ENCODE data around the gene PIEZO1. TPM values are rescaled to one million over a fixed set of nuclear protein-coding genes. Genes with fewer than 3 reads are reported as not detected.

PIEZO1 gene
- total RNA-seq, 1 donor from 2014 or later: 208 TPM

DNA sequence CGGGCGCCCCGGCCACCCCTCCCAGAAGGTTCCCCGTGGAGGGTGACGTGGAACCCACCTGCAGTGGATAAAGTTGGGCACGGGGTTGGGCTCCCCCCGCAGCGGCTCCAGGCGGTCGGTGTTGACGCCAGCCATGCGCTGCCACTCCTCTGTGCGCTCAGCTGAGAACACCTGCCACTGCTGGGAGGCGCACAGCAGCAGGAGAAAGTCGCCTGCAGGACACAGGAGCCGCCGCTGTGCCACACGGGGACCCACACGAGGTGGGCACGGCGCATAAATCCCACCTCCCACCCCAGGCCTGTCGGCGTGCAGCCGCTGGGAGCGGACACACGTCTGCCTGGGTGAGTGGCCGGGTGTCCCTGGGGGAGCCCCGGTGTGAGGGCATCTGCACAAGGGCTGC is 58.0 kb downstream of the PIEZO1 start:
- Mint-ChIP-seq H3K36me3 (ENCODE audit: low read depth) (peaks cover 21% of the 10 kb centered on the region), H3K4me1 (ENCODE audit: low read depth) (peaks cover 12% of the 10 kb centered on the region), H3K27me3 (ENCODE audit: low read depth) (no peaks in the 10 kb centered on the region), H3K4me3 (ENCODE audit: unreplicated experiment) (no peak overlapping the region), H3K9me3 (ENCODE audit: low read depth) (no peaks in the 10 kb centered on the region), H3K27ac (ENCODE audit: unreplicated experiment) (no peak overlapping the region)
- no peak for DNase-seq (ENCODE audit: low spot score)
- TF ChIP-seq, protein P1, sequence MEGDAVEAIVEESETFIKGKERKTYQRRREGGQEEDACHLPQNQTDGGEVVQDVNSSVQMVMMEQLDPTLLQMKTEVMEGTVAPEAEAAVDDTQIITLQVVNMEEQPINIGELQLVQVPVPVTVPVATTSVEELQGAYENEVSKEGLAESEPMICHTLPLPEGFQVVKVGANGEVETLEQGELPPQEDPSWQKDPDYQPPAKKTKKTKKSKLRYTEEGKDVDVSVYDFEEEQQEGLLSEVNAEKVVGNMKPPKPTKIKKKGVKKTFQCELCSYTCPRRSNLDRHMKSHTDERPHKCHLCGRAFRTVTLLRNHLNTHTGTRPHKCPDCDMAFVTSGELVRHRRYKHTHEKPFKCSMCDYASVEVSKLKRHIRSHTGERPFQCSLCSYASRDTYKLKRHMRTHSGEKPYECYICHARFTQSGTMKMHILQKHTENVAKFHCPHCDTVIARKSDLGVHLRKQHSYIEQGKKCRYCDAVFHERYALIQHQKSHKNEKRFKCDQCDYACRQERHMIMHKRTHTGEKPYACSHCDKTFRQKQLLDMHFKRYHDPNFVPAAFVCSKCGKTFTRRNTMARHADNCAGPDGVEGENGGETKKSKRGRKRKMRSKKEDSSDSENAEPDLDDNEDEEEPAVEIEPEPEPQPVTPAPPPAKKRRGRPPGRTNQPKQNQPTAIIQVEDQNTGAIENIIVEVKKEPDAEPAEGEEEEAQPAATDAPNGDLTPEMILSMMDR (IDR thresholded peaks at IDR 0.05): no peak

DNA sequence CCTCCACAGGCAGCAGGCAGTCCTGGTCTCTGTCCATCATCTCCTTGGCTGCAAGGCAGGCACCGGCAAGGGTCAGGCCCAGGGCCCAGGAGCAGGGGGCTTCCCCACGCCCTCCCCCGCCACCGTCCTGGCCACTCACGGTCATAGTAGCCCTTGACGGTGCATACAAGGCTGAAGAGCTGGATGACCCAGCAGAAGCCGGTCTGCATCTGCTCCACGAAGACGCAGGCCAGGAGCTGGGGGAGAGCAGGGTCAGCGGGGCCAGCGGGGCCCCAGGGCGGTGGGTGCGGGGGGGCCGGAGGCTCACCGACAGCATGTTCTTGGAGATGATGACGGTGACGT is 58.6 kb downstream of the PIEZO1 start:
- no peak overlapping the region for H3K4me3 Mint-ChIP-seq (ENCODE audit: unreplicated experiment)
- no peaks in the 10 kb centered on the region for H3K27me3 Mint-ChIP-seq (ENCODE audit: low read depth)
- H3K4me1 Mint-ChIP-seq (ENCODE audit: low read depth): peaks cover 10% of the 10 kb centered on the region
- H3K36me3 Mint-ChIP-seq (ENCODE audit: low read depth): peaks cover 20% of the 10 kb centered on the region
- H3K27ac Mint-ChIP-seq (ENCODE audit: unreplicated experiment): no peak overlapping the region
- H3K9me3 Mint-ChIP-seq (ENCODE audit: low read depth): no peaks in the 10 kb centered on the region
- TF ChIP-seq, protein P1 (IDR thresholded peaks at IDR 0.05): no peak
- no peak for DNase-seq (ENCODE audit: low spot score)

DNA sequence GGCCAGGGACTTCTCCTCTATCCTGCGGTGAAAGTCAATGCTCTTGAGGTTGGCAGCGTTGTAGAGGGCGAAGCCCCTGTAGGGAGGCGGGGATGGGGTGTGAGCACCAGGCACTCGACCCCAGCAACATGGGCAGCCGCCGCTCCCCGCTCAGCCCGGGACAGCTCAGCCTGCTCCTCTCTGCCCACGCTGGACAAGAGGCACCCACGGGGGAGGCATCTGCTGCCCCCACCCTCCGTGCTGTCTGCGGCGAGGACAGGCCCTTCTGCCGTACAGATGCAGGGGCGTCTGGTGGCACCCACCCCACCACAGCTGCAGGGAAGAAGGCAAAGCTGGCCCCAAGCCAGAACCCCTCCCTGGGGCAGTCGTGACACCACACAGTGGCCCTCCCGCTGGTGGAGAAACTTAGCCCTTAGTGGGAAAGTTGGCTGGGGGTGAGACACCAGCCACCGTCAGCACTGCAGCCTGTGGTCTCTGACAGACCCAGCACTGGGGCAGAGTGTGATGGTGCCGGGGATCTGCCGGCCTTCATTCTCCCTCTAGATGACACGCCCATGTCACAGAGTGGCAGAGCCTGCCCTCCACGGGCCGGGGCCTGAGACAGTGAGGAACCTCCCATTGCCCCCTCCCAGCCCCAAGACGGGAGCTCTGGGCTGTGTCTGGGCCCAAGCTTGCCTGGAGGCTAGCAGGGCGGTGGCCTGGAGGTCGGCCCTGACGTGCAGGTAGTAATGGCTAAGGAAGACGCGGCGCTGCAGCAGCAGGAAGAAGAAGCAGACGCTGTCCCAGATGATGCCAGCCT is 59.2 kb downstream of the PIEZO1 start:
- TF ChIP-seq, protein P1 (IDR thresholded peaks at IDR 0.05): no peak
- Mint-ChIP-seq H3K9me3 (ENCODE audit: low read depth) (no peaks in the 10 kb centered on the region), H3K4me1 (ENCODE audit: low read depth) (peaks cover 4% of the 10 kb centered on the region), H3K4me3 (ENCODE audit: unreplicated experiment) (no peak overlapping the region), H3K27ac (ENCODE audit: unreplicated experiment) (no peak overlapping the region), H3K36me3 (ENCODE audit: low read depth) (peaks cover 15% of the 10 kb centered on the region), H3K27me3 (ENCODE audit: low read depth) (no peaks in the 10 kb centered on the region)
- no peak for DNase-seq (ENCODE audit: low spot score)

DNA sequence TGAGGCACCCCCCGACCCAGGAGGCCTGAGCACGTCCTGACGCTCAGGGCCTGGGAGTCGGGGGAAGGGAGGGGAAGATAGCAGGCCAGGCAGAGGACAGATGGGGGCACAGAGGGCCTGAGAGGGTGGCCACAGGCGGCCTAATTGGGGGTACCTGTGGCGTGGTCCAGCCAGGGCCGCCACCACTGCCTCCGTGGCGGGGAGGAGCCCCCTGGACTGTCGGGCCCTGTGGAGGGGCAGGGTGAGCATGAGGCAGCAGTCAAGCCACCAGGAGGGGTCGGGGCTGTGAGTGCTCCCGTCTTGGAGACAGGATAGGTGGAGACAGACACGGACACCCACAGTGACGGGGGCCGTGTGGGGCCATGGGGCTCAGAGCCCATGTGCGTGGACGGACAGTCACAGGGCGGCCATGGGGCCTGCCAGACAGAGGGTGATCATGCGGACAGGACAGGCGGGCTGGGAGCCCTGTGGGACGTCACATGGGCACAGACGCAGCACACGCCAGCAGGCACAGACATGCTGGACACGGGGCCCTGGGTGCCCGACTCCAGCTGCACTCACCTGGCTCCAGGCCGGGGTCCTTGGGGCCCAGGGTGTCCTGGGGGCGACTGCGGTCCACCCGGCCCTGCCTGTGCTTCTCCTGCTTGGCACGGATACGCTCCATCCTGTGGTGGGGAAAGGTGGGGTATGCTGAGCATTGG is 60.0 kb downstream of the PIEZO1 start:
- Mint-ChIP-seq H3K27ac (ENCODE audit: unreplicated experiment) (no peak overlapping the region), H3K4me1 (ENCODE audit: low read depth) (peaks cover 3% of the 10 kb centered on the region), H3K9me3 (ENCODE audit: low read depth) (no peaks in the 10 kb centered on the region), H3K27me3 (ENCODE audit: low read depth) (no peaks in the 10 kb centered on the region), H3K36me3 (ENCODE audit: low read depth) (peaks cover 19% of the 10 kb centered on the region), H3K4me3 (ENCODE audit: unreplicated experiment) (no peak overlapping the region)
- DNase-seq (ENCODE audit: low spot score): no peak
- TF ChIP-seq, protein P1 (IDR thresholded peaks at IDR 0.05): no peak

DNA sequence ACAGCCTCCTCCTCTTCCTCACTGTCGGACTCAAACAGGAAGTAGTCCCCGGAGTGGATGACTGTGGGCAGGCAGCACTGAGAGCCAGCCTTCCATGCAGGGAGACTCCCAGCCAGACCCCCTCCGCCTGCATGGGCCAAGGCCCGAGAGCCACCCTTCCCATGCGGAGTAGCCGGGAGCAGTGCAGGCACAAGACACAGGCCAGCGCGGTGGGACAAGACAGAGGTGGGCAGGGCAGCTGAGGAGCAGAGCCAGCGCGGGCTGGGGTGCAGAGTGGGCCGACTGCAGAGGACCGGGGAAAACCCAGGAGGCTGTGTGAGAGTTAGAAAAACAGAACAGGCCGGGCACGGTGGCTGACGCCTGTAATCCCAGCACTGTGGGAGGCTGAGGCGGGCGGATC is 61.1 kb downstream of the PIEZO1 start:
- no peak overlapping the region for H3K27ac Mint-ChIP-seq (ENCODE audit: unreplicated experiment)
- peaks cover 19% of the 10 kb centered on the region for H3K36me3 Mint-ChIP-seq (ENCODE audit: low read depth)
- H3K9me3 Mint-ChIP-seq (ENCODE audit: low read depth): no peaks in the 10 kb centered on the region

More for the DNA sequence above, 61.1 kb downstream of the PIEZO1 start:
- no peak for DNase-seq (ENCODE audit: low spot score)
- peaks cover 3% of the 10 kb centered on the region for H3K4me1 Mint-ChIP-seq (ENCODE audit: low read depth)
- no peaks in the 10 kb centered on the region for H3K27me3 Mint-ChIP-seq (ENCODE audit: low read depth)
- TF ChIP-seq, protein P1 (IDR thresholded peaks at IDR 0.05): no peak
- H3K4me3 Mint-ChIP-seq (ENCODE audit: unreplicated experiment): no peak overlapping the region

Measured in chondrocyte (in vitro differentiated cells).